NK-92 (cell line): ENCODE data around the gene FAAP20.

Experiments
- DNase-seq: peaks from one replicate; lab custom pipeline; 2025; ENCODE audit not compliant: unreplicated experiment; lab: John Stamatoyannopoulos, UW

Gene FAAP20

DNA sequence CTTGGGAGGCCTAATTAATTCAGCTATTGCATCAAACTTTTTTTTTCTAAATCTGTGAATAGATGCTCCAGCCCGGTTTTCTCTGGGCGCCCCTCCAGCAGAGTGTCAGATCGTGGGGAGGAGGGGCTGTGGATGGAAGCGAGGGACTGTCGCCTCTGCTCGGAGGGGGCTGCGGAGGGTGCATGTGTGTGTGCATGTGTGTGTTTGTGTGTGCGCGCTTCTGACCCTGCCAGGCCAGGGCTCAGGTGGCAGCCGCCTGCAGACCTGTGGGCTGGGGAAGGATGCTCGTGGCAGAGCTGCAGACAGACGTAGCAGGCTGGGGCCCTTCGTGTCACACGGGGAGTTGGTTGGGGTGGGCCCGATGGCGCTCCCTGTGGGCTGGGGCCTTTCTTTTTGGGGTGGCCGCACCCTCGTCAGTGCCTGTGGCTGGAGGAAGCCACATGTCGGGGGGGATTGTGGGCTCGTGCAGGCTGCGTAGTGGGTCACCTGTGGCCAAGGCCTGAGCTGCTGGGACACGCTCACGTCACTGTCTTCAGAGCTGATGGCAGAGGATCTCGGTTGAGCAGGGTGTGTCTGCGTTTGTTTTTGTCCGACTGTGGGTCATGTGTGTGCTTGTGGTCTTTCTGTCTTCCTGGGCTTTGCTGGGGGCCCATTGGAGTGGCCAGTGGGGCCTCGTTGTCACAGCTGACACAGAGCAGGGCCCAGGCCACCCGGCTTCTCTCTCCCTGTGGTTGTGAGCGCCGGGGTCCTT lies 36.4 kb upstream of the FAAP20 start:
- no peak for DNase-seq

DNA sequence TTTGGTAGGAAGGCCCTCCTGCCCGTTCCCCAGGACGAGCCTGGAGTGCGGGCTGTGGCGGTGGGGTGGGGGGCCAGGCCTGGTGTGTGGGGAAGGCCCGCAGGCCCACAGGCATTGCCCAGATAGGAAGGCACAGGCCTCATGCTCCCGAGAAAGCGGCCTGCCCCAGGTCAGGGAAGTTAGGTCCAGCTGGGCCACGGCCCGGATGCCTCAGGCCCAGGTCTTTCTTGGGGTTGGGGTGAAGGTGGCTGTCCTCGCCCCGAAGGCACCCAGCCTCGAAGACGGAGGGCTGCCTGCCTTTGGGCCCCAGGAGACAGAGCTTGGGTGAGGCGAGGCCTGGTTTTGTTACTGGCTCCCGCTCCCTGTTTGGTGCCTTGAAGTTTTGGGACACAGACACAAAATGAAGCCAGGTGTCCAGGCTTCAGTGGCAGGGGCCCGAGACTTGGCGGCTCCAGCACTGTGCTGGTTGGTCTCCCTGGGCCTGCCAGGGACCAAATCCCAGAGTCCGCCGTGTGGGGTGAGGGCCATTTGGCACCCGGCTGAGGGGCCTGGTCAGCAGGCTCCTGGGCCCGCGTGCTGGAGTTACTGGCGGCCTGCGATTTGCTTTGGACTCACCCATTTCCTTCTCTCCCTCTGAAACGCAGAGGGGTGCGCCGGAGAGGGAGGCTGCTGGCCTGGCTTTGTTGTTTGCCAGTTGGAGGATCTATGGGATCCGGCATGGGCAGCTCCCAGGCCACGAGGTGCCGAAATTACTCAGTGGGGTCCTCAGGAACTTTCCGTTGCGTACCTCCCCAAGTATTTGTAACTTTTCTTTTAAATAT lies 35.5 kb upstream of the FAAP20 start:
- DNase-seq = no peak

DNA sequence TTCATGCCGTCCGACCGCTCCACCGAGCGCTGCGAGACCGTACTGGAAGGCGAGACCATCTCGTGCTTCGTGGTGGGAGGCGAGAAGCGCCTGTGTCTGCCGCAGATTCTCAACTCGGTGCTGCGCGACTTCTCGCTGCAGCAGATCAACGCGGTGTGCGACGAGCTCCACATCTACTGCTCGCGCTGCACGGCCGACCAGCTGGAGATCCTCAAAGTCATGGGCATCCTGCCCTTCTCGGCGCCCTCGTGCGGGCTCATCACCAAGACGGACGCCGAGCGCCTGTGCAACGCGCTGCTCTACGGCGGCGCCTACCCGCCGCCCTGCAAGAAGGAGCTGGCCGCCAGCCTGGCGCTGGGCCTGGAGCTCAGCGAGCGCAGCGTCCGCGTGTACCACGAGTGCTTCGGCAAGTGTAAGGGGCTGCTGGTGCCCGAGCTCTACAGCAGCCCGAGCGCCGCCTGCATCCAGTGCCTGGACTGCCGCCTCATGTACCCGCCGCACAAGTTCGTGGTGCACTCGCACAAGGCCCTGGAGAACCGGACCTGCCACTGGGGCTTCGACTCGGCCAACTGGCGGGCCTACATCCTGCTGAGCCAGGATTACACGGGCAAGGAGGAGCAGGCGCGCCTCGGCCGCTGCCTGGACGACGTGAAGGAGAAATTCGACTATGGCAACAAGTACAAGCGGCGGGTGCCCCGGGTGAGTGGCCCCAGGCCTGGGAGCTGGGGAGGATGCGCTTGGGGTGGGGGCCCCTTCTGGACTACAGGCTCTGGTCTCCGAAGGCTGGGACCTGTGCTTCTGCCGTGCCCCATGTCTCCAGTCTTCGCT lies 34.7 kb upstream of the FAAP20 start:
- DNase-seq = no peak

DNA sequence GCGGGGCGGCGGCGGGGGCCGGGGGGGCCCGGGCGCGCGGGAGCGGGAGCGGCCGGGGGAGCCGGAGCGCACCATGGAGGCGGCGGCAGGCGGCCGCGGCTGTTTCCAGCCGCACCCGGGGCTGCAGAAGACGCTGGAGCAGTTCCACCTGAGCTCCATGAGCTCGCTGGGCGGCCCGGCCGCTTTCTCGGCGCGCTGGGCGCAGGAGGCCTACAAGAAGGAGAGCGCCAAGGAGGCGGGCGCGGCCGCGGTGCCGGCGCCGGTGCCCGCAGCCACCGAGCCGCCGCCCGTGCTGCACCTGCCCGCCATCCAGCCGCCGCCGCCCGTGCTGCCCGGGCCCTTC lies 34.1 kb upstream of the FAAP20 start:
- DNase-seq = no peak

- no peak for DNase-seq
Measured at GRCh38 chr1:2228157-2228594, 33.6 kb upstream of the FAAP20 start, which contains the start of gene SKI. TSS of gene SKI (plus strand) at chr1:2228319. CDS start at chr1:2228767, 448 bp downstream.

GRCh38 chr1:2227346-2228156 lies 33.0 kb upstream of the FAAP20 start:
- DNase-seq = no peak

GRCh38 chr1:2226525-2227345 lies 32.2 kb upstream of the FAAP20 start:
- no peak for DNase-seq

GRCh38 chr1:2224631-2225428 lies 30.3 kb upstream of the FAAP20 start:
- no peak for DNase-seq

- no peak for DNase-seq
Measured at GRCh38 chr1:2224170-2224584, 29.6 kb upstream of the FAAP20 start.

- no peak for DNase-seq
Measured at GRCh38 chr1:2221271-2221670, 26.7 kb upstream of the FAAP20 start.

DNA sequence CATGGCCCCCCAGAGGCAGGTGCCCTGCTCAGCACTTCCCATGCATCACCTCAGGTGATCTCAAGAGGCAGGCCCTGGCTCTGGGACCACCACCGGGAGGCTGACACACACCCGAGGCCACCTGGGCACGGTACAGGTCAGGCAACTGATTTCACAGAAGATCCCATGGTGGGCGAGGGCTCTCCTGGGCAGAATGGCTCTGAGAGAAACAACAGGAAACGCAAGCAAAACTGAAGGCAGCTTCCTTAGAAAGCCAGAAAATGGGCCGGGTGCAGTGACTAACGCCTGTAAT lies 22.1 kb upstream of the FAAP20 start:
- no peak for DNase-seq

DNA sequence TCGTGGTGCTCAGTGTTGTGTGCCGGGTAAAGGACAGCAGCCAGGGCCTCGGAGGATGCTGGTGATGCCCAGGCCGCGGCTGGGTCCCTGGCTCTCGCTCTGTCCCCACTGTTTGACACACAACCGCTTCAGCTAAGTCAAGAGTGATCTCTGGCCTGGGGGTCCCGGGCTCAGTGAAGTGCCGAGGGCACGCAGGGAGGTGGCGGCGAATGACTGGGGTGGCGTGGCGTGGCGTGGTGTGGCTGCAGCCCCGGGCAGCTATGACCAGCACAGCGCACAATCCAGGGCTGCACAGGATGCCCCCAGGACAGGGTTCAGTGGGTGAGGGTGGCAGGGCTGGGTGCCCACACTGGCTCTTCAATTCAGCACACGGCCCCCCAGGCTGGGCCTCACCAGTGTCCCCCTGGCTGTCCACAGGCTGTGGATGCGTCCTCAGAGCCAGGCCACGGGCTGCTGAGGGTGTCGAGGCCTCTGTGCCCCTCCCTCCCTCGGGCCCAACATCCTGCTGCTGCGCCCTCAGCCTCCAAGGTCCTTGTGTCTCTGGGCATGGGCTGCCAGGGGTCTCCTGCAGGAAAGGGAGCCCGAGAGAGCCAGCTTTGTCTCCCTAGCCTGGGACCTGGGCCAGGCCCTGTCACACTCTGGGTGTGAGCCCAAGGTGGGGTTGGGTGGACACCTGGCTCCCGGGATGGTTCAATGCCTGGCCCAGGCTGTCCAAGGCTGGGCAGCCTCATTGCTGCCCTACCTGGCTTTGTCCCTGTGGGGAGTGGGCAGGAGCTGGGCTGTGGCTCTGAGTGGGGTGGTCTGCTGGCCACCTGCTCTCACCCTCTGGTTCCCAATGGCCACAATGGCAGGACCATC lies 21.6 kb upstream of the FAAP20 start:
- DNase-seq = no peak

GRCh38 chr1:2215329-2215728 lies 20.8 kb upstream of the FAAP20 start:
- DNase-seq = no peak

DNA sequence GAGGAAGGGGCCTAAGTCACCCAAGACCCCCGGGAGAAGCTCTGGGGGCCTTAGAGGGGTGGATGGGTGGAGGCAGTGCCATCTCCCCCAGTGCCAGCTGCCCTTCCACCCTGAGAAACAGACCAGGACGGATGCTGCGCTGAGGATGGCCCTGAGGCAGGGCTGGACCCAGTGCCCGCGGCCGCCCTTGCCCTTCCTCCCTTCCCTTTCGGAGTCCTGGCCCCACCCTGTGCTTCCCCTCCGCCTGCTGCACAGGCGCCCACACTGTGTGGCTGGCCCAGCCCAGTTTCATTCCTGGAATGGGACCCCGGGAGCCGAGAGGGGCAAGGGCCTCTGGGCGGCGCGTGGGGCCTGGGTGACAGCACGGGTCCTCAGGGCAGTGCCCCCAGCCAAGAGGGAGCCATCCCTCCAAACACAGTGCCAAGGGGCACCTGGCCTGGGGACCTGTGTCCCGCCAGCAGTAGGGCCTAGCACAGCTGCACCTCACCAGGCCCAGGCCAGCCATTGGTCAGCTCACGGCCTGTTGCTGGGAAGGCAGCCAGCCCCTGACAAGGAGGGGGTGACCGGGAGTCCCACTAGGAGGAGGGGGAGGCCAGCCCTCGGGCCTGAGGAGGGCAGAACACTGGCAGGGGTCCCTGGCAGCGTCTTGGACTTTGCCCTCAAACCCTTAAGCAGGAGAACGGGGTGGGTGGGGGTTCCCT lies 20.1 kb upstream of the FAAP20 start:
- no peak for DNase-seq

DNA sequence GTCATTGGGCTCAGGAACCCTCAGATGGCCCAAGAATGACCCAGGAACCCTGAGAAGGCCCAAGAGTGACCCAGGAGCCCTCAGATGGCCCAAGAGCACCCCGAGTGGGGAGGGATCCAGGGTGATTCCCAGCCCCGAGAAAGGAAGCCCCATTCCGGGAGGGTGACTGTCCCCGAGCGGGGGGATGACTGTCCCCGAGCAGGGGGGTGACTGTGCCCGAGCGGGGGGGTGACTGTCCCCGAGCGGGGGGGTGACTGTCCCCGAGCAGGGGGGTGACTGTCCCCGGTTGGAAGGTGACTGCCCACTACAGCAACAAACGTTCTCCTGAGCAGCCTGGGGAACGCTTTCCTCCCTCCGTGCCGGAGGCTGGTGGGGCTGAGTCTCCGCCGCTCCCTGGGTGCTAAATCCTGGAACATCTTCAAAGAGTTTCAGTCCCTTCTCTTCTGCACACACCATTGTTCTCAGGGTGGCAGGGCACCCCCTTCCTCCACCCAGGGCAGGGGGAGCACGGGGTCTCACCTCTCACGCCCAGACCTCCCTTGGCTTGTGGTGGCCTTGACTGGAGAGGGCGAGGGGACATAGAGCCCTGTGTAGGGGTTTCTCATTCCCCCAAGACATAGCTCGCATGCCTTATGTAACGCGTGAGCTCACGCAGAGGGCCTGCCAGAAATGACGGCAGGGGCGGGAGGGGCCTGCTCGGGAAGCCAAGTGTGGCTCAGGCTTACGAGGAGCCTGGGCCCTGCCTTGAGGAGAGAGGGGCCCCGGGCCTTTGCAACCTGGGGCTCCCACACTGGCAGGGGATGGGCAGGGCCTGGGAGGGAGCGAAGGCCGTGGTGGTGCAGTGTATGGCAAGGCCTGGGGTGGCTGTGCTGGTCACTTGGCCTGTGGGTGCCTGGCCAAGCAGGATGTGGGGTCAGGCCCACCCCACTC lies 19.3 kb upstream of the FAAP20 start:
- DNase-seq = no peak
